Nephron progenitor cell (in vitro differentiated cells): ENCODE measurements around the gene TMEM154.

Experiments
- DNase-seq: peaks from one replicate; pipeline ENCODE4 v3.0.0; 2021
- H3K27ac Mint-ChIP-seq: 2 replicates; pipeline ENCODE4 v1.8.0; 2021; ENCODE audit warnings: mild to moderate bottlenecking, moderate library complexity, mixed read lengths
- H3K27me3 Mint-ChIP-seq: 2 replicates; pipeline ENCODE4 v1.8.0; 2021; ENCODE audit warnings: mild to moderate bottlenecking, low read depth, mixed read lengths; ENCODE audit not compliant: poor library complexity
- H3K36me3 Mint-ChIP-seq: 2 replicates; pipeline ENCODE4 v1.8.0; 2021; ENCODE audit warnings: low read depth, mixed read lengths
- H3K4me1 Mint-ChIP-seq: 2 replicates; pipeline ENCODE4 v1.8.0; 2021; ENCODE audit warnings: mixed read lengths
- H3K4me3 Mint-ChIP-seq: 2 replicates; pipeline ENCODE4 v1.8.0; 2021; ENCODE audit warnings: mild to moderate bottlenecking, moderate library complexity, mixed read lengths
- H3K9me3 Mint-ChIP-seq: 2 replicates; pipeline ENCODE4 v1.8.0; 2021; ENCODE audit warnings: mild to moderate bottlenecking, moderate library complexity, mixed read lengths
- TF ChIP-seq, protein P1 (sequence below): fragments of 200-600 bp; sonication (generic); IDR thresholded peaks from 2 replicates; pipeline ENCODE4 v1.5.0; 2021; ENCODE audit warnings: antibody characterized with exemption

The TMEM154 gene

DNA sequence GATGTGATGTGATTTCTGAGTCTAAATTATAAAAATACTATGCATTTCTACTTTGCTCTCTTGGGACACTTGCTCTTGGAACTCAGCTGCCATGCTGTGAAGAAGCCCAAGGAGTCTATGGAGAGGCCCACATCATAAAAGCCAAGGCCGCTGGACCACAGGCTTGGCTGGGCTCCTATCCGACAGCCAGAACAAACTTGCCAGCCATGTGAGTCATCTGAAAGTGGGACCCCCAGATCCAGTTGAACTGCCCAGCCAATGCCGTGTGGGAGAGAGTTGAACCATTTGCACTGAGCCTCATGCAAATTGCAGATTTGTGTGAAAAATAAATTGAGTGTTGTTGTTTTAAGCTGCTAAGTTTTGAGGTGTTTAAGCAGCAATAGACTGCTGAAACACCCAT is 60.2 kb downstream of the TMEM154 start:
- Mint-ChIP-seq H3K27ac (no peak overlapping the region), H3K4me3 (no peak overlapping the region), H3K27me3 (peaks cover 8% of the 10 kb centered on the region), H3K9me3 (no peaks in the 10 kb centered on the region), H3K36me3 (no peaks in the 10 kb centered on the region), H3K4me1 (peaks cover 6% of the 10 kb centered on the region)
- DNase-seq, result no peak
- TF ChIP-seq, protein P1, sequence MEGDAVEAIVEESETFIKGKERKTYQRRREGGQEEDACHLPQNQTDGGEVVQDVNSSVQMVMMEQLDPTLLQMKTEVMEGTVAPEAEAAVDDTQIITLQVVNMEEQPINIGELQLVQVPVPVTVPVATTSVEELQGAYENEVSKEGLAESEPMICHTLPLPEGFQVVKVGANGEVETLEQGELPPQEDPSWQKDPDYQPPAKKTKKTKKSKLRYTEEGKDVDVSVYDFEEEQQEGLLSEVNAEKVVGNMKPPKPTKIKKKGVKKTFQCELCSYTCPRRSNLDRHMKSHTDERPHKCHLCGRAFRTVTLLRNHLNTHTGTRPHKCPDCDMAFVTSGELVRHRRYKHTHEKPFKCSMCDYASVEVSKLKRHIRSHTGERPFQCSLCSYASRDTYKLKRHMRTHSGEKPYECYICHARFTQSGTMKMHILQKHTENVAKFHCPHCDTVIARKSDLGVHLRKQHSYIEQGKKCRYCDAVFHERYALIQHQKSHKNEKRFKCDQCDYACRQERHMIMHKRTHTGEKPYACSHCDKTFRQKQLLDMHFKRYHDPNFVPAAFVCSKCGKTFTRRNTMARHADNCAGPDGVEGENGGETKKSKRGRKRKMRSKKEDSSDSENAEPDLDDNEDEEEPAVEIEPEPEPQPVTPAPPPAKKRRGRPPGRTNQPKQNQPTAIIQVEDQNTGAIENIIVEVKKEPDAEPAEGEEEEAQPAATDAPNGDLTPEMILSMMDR, result no peak

DNA sequence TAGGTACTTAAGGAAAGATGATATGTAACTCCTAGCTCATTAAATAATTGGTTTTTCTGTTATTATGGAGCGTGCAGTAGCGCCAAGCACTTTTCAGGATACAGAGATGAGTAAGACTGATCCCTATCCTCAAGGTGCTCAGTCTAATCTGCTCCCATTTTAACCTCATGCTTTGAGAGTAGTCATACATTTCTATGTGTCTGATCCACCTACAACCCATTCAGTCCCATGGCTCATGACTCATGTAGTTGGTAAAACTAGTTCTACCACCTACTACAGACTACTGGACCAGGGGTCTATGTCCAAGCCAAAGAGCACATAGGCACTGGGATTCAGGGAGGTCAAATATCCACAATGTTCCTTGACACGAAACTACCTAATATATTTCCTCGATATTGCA is 60.8 kb downstream of the TMEM154 start:
- H3K4me3 Mint-ChIP-seq, result no peak overlapping the region
- no peak for DNase-seq
- H3K4me1 Mint-ChIP-seq, result peaks cover 6% of the 10 kb centered on the region
- peaks cover 14% of the 10 kb centered on the region for H3K27me3 Mint-ChIP-seq
- H3K9me3 Mint-ChIP-seq, result no peaks in the 10 kb centered on the region
- no peak overlapping the region for H3K27ac Mint-ChIP-seq
- TF ChIP-seq, protein P1, result no peak
- H3K36me3 Mint-ChIP-seq, result no peaks in the 10 kb centered on the region

DNA sequence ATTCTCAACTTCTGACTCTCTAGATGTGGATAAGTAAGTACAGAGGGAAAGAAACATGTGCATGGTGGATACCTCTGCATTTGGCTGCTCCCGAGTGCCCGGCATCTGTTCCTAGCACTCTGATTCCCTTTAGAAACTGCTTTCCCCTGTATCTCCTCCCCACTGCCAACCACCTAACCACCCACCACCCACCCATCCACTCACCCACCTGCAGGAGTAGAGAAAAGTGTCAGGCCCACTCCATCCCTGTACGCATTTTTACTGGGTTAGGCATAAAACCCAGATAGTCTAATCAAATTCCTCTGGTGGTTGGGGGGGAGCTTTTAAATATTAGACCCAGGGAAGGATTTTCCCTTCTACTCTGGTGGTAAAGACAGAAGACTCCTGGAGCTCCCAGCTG is 63.0 kb downstream of the TMEM154 start:
- no peak overlapping the region for H3K27ac Mint-ChIP-seq
- no peaks in the 10 kb centered on the region for H3K9me3 Mint-ChIP-seq
- no peak for DNase-seq
- H3K4me1 Mint-ChIP-seq, result peaks cover 10% of the 10 kb centered on the region
- H3K4me3 Mint-ChIP-seq, result no peak overlapping the region
- H3K36me3 Mint-ChIP-seq, result no peaks in the 10 kb centered on the region
- TF ChIP-seq, protein P1, result no peak
- H3K27me3 Mint-ChIP-seq, result peaks cover 17% of the 10 kb centered on the region

DNA sequence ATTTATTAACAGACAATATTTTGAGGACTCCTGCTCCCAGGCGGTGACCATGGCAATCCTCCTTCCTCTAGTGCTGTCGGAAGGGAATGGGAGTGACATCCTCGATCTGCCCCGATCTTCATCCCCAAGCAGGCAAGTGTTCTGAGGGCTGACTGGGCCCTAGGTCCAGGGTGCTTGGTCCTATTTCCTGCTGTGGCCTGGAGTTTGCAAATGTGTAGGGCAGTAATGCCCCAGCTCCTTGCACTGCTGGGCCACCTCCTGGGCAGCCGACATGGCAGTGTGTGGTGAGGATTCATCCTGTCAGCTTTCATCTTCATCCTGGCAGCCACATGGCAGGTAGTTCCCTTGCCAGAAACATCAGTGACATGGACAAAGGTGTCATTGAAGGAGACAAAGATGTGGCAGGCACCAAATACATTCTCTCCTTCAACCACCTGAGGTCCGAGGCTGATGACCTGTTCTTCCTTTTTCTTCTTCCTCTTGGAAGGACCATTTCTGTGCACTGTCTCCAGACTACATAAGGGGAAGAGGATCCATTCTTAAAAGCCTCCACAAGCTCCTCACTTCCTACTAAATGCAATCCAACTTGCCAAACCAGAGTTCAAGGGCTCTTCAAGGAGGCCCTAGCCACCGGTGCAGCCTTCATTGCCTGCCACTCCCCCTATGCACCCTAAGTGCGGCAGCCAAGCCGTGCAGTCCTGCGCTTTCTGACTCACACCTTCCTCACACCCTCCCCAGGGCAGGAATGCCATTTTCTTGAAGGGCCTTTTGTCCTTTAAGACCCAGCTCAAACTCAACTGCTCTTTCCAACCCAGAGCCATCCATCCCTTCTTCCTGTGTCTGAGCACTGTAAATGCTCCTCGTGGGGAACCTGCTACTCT is 65.7 kb downstream of the TMEM154 start:
- TF ChIP-seq, protein P1, result no peak

DNA sequence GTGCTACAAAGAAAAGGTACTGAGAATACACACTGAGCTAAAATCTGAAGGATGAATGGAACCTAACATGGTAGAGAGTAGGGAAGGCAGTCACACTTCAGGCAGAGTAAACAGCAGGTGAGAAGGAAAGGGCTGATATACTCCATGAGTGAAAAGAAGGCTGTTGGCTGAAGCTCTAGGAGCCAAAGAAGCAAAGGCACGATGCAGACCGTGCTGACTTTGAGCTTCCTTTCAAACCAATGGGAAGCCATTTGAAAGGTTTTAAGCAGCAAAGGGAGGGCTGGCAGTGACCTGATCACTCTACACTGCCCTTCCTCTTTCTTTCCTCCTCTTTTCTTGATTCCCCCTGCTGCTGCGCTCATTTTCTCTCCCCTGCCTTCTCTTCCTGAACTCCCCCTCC is 66.4 kb downstream of the TMEM154 start:
- peak overlapping the region; percentile 31 for H3K27ac Mint-ChIP-seq
- H3K27me3 Mint-ChIP-seq, result peaks cover 21% of the 10 kb centered on the region
- H3K36me3 Mint-ChIP-seq, result no peaks in the 10 kb centered on the region
- TF ChIP-seq, protein P1, result no peak
- H3K4me3 Mint-ChIP-seq, result no peak overlapping the region
- no peaks in the 10 kb centered on the region for H3K9me3 Mint-ChIP-seq
- H3K4me1 Mint-ChIP-seq, result peaks cover 26% of the 10 kb centered on the region
- no peak for DNase-seq

More for the DNA sequence above, 65.7 kb downstream of the TMEM154 start:
- Mint-ChIP-seq H3K36me3 (no peaks in the 10 kb centered on the region), H3K4me3 (no peak overlapping the region), H3K27ac (peak overlapping the region; percentile 77), H3K4me1 (peaks cover 26% of the 10 kb centered on the region), H3K9me3 (no peaks in the 10 kb centered on the region), H3K27me3 (peaks cover 21% of the 10 kb centered on the region)
- DNase-seq, result no peak

DNA sequence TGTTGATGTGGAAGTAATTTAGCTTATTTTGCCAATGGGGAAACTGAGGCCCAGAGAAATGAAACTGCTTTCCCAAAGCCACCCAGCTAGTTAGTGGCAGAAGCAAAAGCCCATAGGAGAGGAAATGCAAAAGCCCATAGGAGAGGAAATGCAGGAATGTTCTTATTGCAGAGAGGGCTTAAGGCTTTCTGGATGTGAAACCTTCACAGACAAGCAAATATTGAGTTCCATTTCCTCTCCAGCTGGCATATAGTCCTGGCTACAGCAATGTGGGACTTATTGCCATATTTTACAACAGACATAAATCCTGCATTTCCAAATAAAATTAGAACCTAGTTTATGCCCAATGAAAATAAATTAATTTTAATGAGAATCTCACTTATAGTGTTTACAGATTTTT is 69.7 kb downstream of the TMEM154 start:
- no peak for DNase-seq
- Mint-ChIP-seq H3K4me3 (no peak overlapping the region), H3K27me3 (peaks cover 18% of the 10 kb centered on the region), H3K36me3 (no peaks in the 10 kb centered on the region), H3K9me3 (no peaks in the 10 kb centered on the region), H3K4me1 (peaks cover 42% of the 10 kb centered on the region), H3K27ac (no peak overlapping the region)
- TF ChIP-seq, protein P1, result no peak
